ENCODE results near the gene XPR1.
"Not testable (repeated sequence)": the region's sequence is repeated elsewhere in the genome, so short reads cannot be mapped to it uniquely, and the experiment has no call there.

XPR1 gene

DNA sequence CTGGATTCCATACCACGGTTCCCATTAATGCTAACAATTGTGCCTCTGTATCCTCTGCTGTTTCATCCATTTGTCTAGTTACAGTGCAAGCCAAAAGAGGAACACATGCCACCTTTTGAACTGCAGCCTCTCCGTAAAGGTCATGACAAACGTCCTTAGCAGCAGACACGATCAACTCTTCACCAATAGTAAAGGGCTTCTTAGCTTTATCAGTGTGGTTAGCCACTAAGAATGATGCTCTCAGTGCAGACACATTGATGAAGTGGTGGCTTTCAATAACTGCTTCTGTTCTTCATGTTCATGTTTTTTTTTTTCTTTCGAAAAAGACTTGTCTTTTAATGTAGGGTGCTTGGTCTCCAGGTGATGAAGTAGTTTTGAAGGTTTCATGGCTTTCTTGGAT is 14.3 kb downstream of the XPR1 start:
- DNase-seq, result no peak

DNA sequence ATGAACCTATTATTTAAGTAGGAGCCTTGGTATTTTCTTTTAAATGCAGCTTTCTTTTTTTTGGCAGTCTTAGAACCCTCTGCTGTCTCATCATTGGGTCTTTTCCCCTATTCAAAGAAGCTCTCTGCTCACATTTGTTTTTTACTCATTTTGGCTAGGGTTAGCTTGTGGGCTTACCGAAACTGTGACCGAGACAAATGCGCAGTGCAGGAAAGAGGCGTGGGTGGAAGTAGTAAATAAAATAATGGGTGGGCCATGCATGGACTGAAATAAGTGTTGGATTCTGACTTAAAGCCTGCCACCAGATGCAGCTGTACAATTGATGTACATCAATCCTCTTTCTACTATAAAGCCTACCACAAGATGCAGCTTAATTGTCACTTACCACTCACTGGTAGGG is 14.7 kb downstream of the XPR1 start:
- DNase-seq, result no peak

DNA sequence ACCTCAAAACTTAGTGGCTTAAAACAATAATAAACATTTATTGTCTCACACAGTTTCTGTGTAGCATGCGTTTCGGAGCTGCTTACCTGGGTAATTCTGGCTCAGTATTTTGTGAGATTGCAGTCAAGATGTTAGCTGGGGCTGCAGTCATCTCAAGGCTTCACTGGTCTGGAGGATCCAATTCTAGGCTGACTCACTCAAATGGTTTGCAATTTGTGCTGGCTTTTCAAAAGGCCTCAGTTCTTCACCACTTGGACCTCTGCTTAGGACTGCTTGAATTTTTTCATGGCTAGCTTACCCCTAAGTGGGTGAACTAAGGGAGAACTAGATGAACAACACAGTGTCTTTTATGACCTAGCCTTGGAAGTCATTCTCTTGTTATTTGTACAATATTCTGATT is 21.0 kb downstream of the XPR1 start:
- no peak for DNase-seq

DNA sequence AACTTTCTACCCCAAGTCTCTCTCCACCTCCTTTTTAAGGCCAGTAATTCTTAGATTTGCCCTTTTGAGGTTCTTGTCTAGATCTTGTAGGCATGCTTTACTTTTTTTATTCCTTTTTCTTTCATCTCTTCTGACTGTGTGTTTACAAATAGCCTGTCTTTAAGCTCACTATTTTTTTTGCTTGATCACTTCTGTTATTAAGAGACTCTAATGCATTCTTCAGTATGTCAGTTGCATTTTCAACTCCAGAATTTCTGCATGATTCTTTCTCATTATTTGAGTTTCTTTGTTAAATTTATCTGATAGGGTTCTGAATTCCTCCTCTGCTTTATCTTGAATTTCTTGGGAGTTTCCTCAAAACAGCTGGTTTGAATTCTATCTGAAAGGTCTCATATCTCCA is 30.9 kb downstream of the XPR1 start:
- no peak for DNase-seq

DNA sequence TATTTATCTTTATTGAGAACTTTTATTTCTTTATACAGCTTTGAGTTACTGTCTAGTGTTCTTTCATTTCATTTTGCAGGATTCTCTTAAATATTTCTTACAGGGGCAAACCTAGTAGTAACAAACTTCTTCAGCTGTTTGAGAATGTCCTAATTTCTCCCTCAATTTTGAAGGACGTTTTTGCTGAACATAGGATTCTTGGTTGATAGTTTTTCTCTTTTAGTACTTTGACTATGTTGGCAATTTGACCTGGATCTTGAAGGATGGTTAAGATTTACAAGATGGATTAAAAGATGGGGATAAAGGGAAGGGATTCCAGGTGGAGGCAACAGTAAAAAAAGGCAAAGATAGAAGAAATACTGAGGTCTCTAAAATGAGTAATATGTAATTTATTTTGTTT is 38.9 kb downstream of the XPR1 start:
- no peak for DNase-seq

DNA sequence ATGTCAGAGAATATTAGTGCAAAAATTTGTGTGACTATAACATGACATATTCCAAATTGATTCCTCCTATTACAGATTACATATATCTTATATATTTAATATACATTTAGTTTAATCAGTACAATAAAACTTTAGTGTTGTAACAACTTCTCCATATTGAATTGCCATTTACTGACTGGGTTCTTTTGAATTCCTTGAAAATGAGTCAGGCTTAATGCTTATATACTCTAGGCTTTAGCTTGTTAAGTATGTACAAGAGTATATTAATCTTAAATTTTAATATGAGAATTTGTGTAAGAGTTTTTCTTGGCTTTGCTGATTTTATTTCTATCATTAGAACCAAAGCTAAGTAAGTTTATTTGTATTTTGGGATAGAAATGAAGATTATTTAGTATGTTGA is 40.3 kb downstream of the XPR1 start:
- no peak for DNase-seq

DNA sequence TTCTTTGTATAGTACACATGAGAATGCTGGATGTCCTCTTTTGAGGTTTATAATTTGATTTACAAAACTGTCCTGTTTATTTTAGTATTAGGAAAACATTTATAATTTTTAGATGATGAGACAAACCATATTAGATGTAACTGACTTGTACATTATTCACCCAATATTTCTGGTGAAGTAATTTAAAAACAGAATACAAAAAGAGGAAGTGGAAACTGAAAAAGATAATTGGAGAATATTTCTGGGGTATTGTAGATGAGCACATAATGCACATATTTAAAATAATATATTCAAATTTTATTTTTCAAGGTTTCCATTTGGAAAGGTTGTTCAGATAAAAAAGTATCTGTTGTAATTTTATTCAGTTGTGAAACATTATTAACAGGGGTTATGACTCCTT is 40.7 kb downstream of the XPR1 start:
- no peak for DNase-seq

DNA sequence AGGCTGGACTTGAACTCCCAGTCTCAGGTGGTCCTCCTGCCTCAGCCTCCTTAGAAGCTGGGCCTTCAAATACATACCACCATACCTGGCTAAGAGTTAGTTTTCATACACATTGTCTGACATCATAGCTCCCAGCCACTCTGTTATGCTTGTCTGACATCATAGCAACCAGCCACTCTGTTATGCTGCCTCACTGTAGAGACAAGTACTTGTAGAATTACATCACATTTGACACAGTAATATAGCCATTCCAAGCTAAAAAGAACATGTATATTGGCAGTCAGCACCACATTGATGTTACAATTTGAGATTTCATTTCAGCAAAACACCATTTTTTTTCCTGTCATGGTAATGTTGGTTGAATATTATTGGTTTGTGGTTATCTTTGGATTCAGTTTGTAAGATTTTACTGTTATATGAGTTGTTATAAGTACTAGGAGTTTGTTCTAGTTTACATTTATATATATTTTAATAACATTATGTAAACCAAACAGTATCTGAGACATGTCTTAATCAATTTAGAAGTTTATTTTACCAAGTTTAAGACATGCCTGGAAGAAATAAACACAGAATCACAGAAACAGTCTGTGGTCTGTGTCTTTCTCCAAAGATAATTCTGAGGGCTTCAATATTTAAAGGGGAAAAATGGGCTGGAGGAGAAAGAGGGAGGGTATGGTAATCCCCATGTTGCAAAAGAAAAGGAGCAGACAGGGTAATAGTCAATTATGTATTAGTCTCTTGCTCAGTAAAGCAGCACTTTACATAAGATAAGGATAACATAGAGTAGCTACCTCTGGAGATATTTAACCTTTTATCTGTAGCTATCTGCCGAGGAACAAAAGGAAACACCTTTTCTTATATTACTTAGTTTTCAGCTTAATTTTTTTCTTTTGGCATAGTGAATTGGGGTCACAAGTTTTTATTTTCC is 43.0 kb downstream of the XPR1 start:
- DNase-seq, result no peak

DNA sequence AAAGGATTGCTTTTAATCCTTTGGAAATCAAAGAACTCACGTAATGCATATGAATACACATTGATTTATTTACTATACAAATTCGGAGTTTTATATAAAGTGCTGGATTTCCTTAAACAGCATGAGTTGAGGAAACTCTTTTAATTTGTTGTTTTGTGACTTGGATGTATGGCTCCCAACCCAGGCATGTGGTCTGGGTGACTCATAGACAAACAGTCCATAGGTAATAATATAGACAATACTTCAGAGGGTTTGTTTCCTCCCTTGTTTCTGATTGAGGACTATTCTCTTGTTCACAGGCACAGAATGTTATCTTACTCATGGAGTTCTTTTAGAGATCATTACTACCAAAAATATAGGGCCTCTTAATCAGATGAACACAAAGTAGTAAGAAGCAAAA is 43.8 kb downstream of the XPR1 start:
- no peak for DNase-seq

DNA sequence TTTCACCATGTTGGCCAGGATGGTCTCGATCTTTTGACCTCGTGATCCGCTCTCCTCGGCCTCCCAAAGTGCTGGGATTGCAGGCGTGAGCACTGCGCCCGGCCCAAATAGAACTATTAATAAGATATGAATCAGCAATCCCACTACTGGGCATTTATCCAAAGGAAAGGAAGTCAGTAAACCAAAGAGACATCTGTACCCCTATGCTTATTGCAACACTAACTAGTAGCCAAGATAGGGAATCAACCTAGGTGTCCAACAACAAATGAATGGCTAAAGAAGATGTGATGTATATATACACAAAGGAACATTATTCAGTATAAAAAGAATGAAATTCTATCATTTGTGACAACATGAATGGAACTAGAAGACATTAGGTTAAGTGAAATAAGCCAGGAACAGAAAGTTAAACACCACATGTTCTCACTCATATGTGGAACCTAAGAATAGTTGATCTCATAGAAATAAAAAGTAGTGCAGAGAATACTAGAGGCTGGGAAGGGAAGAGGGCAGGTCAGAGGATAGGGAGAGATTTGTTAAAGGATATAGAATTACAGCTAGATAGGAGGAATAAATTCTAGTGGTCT is 48.8 kb downstream of the XPR1 start:
- no peak for DNase-seq

DNA sequence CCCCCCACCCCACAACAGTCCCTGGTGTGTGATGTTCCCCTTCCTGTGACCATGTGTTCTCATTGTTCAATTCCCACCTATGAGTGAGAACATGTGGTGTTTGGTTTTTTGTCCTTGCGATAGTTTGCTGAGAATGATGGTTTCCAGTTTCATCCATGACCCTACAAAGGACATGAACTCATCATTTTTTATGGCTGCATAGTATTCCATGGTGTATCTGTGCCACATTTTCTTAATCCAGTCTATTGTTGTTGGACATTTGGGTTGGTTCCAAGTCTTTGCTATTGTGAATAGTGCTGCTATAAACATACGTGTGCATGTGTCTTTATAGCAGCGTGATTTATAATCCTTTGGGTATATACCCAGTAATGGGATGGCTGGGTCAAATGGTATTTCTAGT is 51.3 kb downstream of the XPR1 start:
- DNase-seq, result not testable (repeated sequence)

DNA sequence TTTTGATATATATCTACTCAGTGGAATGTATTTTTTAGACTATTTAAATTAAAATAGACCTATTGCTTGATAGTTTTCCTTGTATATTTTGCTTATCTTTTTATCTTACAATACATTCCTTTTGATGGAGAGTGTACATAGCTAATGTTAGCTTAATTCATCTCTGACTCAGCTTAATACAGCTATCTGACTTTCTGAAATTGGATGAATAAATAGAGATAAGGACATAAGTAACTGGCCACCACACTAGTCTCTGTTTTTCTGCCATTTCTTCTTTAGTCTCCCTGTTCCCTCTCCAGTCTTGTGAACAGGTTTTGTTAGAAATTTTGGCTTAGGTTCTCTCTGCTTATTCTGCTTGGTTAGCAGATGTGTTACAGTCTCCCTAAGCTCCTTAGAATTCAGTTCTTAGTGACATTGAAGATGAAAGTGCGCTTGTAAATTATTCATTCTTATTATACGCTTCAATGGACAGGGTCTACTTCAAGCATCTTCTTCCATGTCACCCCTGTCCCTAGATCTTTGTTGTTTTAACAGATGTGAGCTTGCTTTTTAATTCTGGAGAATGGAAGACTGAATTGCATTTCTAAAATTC is 59.6 kb downstream of the XPR1 start:
- no peak for DNase-seq

DNA sequence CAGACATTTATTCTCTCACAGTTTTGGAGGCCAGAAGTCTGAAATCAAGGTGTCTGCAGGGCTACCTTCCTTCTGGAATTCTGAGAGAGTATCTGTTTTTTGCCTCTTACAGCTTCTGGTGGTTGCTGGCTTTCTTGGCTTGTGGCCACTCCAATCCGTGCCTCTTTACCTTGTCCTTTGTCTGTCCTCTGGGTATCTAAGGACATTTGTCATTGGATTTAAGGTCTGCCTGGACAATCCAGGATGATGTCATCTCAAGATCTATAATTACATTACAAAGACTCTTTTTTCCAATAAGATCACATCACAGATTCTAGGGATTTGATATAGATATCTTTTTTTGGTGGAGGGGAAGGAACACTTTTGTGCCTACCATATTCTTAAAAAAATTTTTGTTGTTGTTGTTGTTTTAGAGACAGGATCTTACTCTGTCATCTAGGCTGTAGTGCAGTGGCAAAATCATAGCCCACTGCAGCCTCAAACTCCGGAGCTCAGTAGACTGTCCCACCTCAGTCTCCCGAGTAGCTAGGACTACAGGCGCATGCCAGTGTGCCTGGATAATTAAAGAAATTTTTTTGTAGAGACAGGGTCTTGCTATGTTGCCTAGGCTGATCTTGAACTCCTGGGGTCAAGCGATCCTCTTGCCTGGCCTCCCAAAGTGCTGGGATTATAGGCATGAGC is 61.9 kb downstream of the XPR1 start:
- no peak for DNase-seq

DNA sequence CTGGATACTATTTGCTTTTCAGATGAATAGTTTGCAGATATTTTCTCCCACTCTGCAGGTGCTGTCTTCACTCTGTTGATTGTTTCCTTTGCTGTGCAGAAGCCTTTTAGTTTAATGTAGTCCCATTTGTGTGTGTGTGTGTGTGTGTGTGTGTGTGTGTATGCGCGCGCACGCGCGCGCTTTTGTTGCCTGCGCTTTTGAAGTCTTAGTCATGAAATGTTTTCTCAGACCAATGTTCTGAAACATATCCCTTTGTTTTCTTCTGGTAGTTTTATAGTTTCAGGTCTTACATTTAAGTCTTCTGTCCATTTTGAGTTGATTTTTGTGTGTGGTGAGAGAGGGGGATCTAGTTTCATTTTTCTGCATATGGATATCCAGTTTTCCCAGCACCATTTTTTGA is 63.5 kb downstream of the XPR1 start:
- DNase-seq, result no peak

DNA sequence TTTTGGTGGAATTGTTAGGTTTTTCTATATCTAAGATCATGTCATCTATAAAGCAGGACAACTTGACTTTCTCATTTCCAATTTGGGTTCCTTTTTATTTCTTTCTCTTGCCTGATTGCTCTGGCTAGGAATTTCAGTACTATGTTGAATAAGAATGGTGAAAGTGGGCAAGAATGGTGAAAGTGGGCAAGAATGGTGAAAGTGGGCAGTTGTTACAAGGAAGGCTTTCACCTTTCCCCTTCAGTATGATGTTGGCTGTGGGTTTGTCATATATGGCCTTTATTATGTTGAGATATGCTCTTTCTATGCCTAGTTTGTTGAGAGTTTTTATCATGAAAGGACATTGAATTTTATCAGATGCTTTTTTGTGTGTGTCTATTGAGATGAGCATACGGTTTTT is 64.5 kb downstream of the XPR1 start:
- DNase-seq, result no peak

DNA sequence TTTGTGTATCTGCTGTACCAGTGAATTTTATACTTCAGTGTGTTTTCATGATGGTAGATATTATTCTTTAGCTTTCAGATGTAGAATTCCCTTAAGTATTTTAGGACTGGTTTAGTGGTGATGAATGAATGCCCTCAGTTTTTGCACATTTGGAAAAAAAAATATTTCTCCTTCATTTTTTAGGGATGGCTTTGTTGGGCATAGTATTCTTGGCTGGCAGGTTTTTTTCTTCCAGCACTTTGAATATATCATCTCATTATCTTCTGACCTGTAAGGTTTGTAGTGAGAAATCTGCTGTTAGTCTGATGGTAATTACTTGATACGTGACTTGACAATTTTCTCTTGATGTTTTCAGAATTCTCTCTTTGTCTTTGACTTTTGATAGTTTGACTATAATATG is 66.8 kb downstream of the XPR1 start:
- no peak for DNase-seq

DNA sequence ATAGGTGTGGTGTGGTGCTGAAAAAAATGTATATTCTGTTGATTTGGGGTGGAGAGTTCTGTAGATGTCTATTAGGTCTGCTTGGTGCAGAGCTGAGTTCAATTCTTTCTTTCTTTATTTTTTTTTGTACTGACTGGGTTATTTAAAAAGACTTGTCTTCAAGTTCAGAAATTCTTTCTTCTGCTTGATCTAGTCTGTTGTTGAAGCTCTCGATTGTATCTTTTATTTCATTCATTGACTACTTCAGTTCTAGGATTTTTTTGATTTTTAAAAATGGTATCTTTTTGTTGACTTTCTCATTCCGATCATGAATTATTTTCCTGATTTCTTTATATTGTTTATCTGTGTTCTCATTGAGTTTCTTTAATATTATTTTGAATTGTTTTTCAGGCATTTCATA is 70.6 kb downstream of the XPR1 start:
- not testable (repeated sequence) for DNase-seq

DNA sequence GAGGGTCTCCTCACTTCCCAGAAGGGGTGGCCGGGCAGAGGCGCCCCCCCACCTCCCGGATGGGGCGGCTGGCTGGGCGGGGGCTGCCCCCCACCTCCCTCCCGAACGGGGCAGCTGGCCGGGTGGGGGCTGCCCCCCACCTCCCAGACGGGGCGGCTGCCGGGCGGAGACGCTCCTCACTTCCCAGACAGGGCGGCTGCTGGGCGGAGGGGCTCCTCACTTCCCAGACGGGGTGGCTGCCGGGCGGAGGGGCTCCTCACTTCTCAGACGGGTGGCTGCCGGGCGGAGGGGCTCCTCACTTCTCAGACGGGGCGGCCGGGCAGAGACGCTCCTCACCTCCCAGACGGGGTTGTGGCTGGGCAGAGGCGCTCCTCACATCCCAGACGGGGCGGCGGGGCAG is 78.9 kb downstream of the XPR1 start:
- not testable (repeated sequence) for DNase-seq

DNA sequence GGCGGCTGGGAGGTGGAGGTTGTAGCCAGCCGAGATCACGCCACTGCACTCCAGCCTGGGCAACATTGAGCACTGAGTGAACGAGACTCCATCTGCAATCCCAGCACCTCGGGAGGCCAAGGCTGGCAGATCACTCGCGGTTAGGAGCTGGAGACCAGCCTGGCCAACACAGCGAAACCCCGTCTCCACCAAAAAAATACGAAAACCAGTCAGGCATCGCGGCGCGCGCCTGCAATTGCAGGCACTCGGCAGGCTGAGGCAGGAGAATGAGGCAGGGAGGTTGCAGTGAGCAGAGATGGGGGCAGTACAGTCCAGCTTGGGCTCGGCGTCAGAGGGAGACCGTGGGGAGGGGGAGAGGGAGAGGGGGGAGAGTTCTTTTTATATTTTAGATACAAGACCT is 79.4 kb downstream of the XPR1 start:
- not testable (repeated sequence) for DNase-seq

DNA sequence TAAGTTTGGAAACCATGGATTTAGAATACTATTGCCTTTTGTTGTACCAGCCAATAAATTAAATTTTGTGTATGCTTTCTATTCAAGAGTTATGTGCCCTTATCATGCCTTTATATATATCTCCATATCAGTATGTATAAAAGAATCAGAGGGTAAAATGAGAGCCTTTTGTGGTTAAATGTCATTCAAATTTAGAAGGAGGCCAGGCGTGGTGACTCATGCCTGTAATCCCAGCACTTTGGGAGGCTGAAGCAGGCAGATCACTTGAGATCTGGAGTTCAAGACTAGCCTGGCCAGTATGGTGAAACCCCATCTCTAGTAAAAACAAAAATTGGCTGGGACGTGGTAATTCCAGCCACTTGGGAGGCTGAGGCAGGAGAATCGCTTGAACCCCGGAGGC is 88.9 kb downstream of the XPR1 start:
- no peak for DNase-seq

DNA sequence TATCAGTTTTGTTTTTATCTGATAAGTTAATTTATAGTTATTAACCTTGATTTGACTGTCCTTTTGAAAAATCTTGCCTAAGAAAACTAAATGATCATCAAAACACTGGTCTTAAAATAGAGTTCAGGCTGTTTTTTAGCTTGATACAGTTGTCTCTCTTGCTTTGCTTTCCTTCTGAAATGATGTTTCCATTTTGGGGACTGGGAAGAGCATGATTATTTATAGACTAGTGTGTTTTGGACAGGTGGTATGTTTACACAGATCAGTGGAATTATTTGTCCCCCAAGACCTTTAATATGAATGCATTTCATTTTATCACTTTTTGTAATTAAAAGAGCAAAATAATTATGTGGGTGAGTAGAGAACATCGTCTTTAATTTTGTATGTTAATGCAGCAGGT is 90.8 kb downstream of the XPR1 start:
- no peak for DNase-seq

DNA sequence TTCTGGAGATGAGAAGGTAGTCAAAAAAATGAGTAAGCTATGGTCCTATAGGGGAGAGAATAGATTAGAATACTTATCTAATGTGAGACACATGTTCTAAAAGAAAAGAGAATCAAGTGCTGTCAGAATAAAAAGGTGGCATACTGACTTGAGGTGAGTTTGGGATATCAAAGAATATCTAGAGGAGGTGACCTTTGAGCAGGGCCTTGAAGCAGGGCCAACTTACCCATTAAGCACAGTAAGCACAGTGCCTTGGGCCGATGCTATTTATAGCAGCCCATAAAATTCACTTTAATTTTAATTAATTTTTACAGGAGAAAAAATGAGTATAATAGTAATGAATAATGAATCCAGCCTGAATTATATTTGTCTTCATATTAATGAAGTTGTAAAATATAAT is 92.2 kb downstream of the XPR1 start:
- no peak for DNase-seq

DNA sequence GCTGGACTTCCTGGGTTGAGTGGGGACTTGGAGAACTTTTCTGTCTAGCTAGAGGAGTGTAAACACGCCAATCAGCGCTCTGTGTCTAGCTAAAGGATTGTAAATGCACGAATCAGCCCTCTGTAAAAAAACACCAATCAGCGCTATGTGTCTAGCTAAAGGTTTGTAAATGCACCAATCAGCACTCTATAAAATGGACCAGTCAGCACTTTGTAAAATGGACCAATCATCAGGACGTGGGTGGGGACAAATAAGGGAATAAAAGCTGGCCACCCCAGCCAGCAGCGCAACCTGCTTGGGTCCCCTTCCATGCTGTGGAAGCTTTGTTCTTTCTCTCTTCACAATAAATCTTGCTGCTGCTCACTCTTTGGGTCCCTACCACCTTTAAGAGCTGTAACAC is 94.2 kb downstream of the XPR1 start:
- not testable (repeated sequence) for DNase-seq

DNA sequence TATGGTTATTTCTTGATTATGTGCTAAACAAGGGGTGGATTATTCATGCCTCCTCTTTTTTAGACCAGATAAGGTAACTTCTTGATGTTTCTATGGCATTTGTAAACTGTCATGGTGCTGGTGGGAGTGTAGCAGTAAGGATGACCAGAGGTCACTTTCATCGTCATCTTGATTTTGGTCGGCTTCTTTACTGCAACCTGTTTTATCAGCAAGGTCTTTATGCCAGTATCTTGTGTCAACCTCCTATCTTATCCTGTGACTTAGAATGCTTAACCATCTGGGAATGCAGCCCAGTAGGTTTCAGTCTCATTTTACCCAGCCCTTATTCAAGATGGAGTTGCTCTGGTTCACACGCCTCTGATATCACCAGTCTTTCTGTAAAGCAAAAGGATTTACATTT is 95.9 kb downstream of the XPR1 start:
- DNase-seq, result not testable (repeated sequence)
